ENCODE measurements around the gene RSKR.
"Not testable (repeated sequence)": the region's sequence is repeated elsewhere in the genome, so short reads cannot be mapped to it uniquely, and the experiment has no call there.

The RSKR gene

GRCh38 chr17:28622186-28622585 lies 8.2 kb upstream of the RSKR start:
- no peak for FAIRE-seq

- FAIRE-seq = no peak
These were observed 6.0 kb upstream of the RSKR start for GRCh38 chr17:28620010-28620409.

DNA sequence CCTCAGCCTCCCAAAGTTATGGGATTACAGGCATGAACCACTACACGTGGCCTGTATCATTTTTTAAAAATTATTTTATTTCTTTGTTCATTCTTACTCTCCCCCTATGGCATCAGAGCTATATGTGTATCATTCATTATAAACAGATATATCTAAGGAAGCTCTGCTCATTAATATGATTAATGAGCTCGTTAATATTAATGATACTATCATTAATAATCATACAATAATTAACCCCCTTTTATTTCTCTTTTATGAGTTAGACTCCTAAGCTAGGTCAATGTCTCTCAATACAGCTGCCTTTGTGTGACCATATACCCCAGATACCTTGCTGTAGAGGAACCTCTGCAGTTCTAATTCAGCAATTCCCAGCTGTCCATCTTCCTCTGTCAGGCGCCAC lies 4.5 kb upstream of the RSKR start:
- FAIRE-seq = no peak

GRCh38 chr17:28616281-28616680 lies 2.3 kb upstream of the RSKR start:
- FAIRE-seq = no peak

GRCh38 chr17:28615260-28615940 lies 1.4 kb upstream of the RSKR start:
- FAIRE-seq = no peak

DNA sequence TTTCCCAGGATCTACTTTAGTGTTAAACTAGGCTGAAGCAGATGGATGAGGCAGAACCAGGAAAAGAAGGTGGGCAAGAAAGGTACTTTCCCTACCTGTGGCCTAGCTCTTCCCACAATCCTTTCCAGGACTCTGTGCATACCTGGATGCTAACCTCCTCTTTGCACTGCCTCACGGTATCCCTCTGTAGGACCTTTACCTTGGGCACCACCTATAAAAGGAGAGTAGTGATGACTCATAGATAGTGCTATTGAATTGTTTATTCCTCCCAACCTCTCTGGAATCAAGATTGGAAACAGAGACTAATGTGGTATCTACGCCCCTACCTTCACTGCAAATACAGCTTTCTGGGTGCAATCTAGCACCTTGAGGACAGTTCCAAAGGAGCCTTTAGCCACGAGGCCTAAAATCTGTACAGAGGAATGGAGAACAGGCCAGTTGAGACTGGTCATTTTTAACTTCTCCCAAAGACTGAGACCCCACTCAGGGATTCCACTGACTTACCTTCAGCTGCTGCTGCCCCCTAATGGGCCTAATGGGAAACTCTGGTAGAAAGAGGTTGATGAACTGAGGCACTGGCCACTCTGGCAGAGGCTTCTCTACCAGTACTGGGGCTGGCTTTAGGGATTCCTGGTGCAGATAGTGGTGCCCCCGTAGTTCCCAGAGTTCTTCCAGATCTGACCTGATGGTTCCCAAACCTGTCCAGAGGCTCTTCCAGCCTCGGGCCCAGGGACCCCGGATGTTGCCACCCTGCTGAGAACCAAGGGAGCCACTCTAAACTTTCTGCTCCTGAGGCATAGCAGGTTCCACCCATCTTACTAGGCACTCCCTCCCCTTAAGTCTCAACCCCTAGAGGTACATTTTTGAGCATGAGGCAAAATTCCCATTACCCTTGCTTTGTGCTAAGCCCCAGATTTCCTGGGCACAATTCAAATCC lies 781 bp downstream of the RSKR start:
- FAIRE-seq = no peak

DNA sequence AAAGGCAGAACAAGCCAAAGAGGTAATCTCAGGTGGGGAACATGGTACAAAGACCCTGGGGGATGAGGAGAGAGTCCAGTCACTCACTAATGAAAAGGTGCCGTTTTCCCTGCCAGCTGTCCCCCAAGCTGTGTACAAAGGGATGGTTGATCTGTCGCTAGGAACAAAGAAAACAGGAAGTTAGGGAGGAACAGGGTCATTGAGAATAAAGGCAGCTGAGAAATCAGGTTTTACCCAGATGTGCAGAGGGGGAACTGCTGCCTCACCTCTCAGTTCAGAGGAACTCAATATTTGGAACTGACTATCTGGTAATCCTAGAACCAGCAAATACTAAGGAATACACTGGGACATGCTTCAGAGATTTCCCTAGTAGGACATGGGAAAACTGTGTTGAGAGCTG lies 1.5 kb downstream of the RSKR start:
- FAIRE-seq = no peak

DNA sequence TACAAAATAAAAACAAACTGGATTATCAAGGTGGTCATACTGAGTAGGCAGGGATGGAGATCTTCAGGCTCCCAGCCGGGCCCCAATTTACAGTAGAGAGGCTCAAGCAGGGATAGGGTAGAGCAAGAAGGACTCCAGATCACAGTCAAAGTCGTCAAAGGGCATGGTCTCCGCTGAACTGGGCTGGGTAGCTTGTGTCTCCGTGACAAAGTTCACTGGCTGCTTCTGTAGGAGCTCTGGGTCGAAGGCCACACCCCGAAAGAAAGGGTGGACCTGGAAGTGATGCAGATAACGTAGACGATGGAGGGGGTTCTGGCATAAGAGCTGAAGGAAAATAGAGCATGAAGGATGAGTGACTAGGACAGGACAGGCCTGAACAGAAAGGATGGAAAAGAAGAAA lies 3.6 kb downstream of the RSKR start:
- FAIRE-seq = no peak

GRCh38 chr17:28604031-28604430 lies 10.0 kb downstream of the RSKR start:
- not testable (repeated sequence) for FAIRE-seq

DNA sequence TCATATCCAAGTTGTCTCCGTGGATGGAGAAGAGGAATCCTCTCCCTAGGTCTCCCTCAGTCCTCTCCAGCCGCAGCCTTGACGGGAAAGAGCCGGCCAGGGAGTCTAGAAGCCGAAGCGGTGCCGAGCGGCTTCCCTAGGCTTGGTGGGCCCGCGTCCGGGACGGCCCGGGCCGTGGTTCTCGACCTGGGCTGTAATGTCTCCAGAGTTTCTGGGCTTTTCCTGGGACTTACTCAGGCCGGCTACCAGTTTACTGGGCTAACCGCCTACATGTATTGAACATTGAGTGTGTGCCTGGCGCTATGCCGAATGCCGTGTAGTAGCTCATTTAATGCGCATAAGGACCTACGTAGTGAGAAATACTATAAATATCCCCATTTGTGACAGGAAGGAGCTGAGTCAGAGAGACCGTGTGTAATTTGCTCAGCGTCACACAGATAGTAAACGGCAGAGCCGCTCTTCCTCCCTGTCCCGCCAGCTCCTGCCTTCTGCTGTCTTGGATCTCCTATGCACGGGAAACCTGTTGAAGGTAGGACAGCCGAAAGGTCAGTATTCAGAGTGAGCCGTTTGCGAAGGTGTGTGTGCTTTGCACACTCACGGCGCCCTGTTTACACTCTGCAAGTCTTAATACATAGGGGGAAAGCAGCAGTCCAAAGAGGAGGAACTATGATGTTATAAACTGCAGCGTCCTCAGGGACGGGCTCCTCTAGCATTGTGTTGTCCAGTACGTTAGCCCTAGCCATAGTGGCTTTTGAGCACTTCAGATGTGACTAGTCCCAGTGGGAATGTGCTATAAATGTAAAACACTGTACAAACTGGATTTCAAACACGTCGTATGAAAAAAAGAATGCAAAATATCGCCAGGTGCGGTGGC lies 14.4 kb downstream of the RSKR start:
- FAIRE-seq = no peak

DNA sequence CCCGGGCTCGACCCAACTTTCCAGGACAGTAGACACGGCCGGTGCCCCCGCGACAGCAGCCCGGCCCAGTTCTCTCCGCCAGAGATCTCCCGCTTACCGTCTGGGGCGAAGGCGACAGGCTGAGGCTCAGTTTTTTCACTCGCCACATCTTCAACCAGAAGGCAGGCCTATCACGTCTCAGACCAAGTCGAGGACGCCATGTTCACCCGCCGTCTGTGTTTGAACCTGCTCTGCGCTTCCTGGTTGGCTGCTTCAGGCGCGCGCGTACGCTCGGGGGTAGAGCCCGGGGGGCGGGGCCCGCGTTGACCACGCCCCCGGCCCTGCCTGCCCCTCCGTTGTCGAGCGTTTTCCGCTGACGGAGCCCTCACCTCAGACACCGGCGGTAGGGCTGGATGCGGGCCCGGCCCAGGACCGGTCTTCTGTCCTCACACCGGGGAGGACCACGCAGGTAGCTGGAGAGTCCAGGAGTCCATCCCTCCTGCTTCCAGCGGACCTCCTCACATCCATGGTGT lies 15.1 kb downstream of the RSKR start, which contains the start of gene SPAG5:
SPAG5 (minus strand) TSS at position 227 of the 512 bp plus-strand sequence; CDS start at position 148, 79 bp downstream.
- peak; percentile 75 for FAIRE-seq

DNA sequence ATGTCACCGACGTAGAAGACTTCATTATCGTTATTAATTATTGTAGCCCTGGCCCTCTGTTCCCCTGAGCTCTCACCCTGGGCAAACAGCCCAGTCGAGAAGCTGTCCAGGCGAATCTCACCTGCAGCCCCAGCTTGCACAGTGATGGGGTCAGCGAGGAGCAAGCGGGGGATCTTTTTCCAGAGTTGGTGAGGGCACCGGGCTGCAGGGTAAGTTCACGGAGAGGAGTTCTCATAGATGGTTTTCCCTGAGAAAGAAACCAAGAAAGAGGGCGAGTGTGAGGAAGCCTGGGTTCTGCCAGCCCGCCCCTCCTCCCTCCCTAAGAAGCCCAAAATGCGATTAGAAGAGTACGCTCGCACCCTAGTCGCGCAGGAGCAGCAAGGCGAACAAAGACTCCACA lies 15.6 kb downstream of the RSKR start:
- no peak for FAIRE-seq

DNA sequence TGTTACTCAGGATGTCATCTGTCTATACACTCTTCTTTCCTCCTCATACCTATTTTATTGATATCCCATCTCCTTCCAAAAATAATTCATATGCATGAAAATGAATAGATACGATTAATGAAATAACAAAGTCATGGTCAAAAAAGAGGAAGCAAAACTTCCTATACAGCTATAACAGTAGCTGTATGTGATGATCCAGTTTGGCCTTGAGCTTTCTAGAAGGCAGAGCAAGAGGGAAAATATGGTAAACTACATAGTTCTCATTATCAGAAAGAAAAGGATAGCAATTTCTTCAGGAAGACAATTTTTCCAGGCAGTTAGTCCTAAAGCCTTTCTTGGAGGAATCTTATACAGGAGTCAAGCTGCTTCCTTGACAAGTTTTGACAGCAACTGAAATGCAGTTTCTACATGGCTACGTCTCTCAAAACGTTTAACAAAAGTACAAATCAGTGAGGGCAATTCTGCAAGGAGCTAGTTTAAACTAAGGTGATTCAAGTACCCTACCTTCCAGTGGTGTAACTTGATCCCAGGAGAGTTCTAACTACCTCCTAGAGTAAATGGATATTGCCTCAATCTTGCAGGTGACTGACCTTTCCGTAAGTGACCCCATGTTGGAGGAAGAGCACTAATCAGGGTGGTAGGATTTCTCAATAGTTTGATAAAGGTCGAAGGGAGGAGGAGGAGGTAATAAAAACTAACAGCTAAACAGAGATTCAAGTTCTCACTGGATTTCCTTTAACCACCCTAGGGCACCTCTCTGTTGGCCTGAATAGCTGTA lies 16.2 kb downstream of the RSKR start:
- FAIRE-seq = no peak

DNA sequence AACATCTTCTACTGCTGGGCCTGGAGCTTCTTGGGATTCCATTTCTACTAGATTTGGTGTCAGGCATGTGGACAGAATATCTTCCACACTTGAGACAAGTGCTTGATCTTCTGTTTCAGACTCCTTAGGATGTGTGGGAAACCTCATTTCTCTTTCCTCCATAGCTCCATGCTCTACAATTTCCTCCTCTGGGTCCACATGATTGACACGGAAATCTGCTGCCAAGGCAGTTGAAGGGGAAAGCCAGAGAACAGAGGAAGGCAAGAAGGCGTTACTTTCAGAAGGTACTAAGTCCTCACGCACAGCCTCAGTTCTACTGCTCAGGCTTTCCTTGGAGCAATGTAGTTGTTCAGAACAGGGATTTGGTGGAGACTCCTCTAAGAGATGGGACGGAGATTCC lies 21.7 kb downstream of the RSKR start:
- FAIRE-seq = no peak

- no peak for FAIRE-seq
These were observed 28.1 kb downstream of the RSKR start for GRCh38 chr17:28585851-28586250.

GRCh38 chr17:28584434-28584833 lies 29.6 kb downstream of the RSKR start:
- no peak for FAIRE-seq

DNA sequence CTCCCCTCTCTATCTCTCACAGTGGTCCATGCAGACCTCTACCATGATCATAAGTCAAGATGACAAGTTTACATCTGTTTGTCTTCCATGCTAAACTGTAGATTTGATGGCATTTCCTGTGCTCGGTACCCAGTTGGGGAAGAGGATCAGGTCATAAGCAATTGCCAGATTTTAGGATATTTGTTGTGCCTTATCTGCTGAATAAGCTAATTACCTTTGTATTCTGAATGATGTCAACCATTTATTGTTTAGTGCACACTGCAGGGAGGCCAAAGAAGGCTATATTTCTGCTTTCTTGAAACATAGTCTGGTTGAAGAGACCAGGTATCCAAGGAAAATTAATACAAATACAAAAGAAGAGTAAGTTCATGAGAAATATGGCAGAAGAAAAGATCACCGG lies 31.5 kb downstream of the RSKR start:
- FAIRE-seq = no peak

DNA sequence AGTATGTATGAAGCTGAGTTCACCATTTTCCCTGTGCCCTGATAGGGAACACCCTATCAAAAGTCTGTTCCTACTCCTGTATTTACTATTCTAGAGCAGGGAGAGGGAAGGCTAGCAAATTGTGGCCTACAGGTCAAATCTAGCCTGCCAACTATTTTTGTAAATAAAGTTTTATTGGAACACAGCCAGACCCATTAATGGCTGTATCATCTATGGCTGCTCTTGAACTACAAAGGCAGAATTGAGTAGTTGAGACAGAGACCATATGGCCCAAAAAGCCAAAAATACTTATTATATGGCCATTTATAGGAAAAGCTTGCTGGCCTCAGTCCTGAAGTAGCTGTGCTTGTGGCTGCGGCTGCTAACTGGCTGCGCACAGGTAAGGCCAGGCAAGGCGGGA lies 33.0 kb downstream of the RSKR start:
- FAIRE-seq = no peak

DNA sequence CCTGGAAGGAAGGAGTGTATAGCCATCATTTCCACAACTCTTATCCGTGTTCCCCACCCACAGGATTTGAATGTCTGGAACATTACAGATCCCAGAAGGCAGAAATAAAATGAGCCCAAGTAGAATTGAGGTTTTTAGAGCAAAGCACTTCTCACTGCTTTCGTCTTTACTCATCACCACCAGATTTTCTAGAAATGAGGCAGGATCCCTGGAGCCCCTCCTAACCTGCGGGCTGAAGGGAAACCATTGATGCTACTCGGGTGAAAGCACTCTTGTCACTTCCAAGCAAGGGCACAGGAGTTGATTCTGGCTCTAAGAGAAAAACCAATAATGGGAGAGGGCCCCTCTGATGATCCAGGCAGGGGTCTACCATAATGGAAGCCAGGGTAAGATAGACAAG lies 34.5 kb downstream of the RSKR start:
- no peak for FAIRE-seq

- FAIRE-seq = no peak
These were observed 35.5 kb downstream of the RSKR start for GRCh38 chr17:28578246-28579195.

DNA sequence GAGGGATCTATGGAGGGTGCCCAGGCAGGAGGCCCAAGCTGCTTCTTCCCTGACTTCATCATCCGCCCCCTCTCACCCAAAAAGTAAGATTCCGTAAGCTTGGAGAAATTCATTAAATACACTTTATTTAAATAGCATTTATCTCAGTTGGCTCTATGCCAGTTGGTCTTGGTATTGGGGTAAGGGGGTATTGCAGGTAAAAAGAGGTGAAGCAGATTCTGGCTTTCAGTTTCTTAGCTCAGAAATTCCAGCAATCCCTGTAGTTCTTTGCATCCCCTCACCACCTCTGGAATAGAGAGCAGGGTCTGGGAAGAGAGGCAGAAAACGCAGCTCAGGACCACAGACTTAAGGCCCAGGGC lies 36.5 kb downstream of the RSKR start:
- FAIRE-seq = no peak
